ENCODE results near the gene DYNLRB1.
A peak's percentile ranks its signal among the peaks of the same experiment; 100 is the strongest.
"Not testable (repeated sequence)": the region's sequence is repeated elsewhere in the genome, so short reads cannot be mapped to it uniquely, and the experiment has no call there.

DYNLRB1 gene

DNA sequence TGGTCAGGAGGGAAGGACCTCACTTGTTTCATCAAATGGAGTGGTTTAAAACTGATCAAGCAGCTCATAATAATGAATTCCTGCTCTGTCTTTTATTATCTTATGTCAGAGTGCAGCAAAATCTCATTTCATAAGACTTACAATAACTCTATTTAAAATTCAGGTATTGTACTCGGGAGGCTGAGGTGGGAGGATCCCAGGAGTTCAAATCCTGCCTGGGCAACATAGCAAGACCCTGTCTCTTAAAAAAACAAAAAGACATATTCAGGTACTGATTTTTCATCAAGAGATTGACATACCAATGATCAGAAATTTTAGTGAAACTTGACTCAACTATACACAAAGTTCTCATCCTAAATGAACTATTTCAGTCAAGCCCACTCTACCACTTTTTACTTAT, 5.6 kb upstream of the DYNLRB1 start:
- DNase-seq (ENCODE audit: insufficient read length, low spot score) = no peak
- FAIRE-seq = no peak

DNA sequence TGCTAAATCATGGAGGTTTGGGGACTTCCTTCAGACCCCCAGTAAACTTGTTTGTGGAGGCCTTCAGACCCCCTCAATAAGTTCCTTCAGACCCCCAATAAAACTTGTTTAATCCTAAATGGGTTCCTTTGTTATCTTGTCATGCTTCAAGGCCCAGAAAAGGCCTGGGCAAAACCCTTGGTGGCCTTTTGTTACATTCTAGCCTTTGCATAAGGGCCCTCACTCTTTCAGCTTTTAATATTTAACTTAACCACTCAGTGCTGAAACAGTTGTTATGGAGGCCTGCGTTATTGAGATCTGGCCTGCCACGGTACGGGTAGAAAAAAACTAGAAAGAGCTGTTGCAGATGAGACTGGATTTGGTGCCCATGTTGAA, 4.3 kb upstream of the DYNLRB1 start:
- FAIRE-seq = no peak
- no peak for DNase-seq (ENCODE audit: insufficient read length, low spot score)

DNA sequence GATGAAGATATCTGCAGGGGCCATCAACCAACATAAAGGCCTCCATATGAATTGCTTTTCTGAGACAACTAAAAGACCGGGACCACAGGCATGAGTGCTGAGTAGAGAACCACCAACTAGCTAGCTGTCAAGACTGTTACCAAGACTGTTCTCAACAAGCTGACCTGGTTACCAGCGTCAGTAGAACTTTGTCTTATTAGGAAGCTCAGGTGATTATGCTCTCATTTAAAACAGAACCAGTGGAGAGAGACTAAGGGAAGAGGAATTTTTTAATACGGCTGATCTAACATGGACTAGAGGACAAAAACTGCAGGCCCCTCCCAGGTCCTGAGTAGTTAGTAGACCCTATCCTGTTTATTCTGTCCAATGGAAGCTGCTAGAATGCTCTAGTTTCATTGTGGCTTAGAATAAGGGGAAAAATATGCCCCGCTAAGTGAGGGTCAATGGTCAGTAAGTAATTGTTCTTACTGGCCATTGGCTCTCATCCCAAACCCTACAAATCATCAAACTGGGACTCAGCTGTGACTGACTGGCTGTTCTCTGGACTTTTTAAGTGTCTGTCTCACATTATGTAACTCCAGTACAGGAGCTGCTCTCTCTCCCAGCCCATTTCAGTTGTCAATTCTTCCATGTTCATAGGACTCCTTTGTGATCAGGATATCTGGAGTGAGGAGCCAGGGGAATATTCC, 3.8 kb upstream of the DYNLRB1 start:
- DNase-seq (ENCODE audit: insufficient read length, low spot score) = no peak
- FAIRE-seq = no peak

DNA sequence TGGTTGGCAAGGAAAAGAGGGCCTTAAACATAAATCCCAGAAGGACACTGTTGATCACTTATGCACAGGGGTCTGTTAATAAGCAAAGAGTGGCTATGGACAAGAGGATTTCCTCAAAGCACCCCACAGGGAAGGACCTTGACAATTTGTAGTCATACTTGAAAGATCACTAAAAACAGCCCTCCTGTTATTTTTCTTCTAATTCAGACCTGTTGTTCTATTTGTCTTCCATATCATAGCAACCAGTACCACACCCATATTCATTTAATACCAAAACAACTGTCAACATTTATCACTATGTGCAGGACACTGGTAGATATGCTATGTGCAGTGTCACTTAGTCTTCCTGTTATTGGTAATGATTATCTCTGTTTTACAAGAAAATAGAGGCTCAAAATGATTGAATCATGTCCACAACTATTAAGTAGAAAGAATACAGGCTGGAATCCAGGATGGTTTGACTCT, 3.2 kb upstream of the DYNLRB1 start:
- no peak for DNase-seq (ENCODE audit: insufficient read length, low spot score)
- no peak for FAIRE-seq

DNA sequence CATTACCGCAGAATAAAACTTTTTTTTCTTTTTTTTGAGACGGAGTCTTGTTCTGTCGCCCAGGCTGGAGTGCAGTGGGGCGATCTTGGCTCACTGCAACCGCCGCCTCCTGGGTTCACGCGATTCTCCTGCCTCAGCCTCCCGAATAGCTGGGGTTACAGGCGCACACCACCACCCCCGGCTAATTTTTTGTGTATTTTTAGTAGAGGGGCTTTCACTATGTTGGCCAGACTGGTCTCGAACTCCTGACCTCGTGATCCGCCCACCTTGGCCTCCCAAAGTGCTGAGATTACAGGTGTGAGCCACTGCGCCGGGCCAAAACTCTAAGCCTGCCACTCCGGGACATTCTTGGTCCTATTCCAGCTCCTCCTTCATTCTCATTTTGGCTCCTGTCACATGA, 2.2 kb upstream of the DYNLRB1 start:
- not testable (repeated sequence) for DNase-seq (ENCODE audit: insufficient read length, low spot score); FAIRE-seq

DNA sequence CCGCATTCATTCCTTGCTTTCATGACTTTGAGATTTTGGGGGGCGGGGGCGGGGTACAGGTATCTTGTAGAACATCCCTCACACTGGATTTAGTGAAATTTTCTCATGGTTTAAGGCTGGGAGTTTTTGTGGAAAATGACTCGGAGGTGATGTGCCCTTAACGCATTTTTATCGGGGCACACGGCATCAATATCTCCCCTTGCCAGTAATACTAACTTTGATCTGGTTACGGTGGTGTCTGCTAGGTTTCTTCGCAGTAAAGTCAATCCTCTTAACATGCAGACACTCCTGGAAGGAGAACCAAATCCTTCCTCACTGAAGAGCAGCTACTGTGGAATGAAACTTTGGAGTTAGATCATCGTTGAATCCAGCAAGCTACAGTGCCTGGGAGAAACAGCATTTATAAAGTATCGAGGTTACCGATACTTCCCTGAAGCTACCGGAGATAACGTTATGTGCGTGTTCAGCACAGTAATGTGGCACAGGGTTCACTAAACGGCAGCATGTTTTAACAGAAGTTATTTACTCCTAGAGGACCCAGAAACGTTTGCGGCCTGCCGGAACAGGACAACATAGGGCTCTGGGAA, 1.2 kb upstream of the DYNLRB1 start:
- peak; percentile 20 for DNase-seq (ENCODE audit: insufficient read length, low spot score)
- FAIRE-seq = peak; percentile 80

DNA sequence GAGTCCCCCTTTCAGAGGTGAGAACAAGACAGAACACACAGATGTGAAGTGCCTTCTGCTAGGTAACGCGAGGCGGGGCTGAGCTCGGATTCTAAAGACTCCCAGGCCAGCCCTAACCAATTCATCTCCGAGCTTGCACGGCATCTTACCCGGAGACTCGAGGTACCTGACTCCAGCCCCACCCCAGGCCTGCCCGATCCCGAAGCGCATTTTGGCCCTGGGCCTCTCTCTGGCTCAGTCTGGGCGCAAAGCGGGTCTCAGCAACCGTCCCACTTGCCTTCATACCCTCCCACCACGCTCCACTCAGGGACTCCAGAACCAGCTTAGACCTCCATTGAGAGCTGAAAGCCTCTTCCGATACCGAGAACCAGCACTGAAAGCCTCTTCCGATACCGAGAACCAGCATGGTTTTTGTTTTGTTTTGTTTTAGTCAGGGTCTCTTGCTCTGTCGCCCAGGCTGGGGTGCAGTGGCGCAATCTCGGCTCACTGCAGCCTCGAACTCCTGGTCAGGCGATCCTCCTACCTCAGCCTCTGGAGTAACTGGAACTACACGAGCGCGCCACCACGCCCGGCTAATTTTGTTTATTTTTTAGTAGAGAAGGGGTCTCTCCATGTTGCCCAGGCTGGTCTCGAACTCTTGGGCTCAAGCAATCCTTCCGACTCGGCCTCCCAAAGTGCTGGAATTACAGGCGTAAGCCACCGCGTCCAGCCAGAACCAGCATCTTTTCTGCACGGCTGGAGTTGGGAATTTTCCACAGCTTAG, 557 bp upstream of the DYNLRB1 start:
- FAIRE-seq = peak; percentile 13
- DNase-seq (ENCODE audit: insufficient read length, low spot score) = peak; percentile 67

DNA sequence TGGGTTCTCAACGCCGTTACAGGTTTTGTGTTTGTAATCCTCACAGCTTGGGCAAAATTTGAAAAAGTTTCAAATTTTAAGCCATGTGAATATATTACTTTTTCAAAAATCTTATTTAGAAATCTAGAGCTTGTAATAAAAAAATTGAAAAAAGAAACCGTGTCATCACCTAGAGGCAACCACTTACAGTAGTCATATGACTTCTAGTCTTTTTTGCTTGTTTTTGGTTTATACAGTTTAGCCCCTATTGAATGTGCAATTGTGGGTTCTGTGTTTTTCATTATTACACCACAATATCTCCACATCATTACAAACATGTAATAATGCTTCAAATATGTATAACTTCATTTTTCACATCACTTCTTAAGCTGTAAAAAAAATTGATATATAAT, 888 bp downstream of the DYNLRB1 start:
- FAIRE-seq (no peak), DNase-seq (ENCODE audit: insufficient read length, low spot score) (no peak)

DNA sequence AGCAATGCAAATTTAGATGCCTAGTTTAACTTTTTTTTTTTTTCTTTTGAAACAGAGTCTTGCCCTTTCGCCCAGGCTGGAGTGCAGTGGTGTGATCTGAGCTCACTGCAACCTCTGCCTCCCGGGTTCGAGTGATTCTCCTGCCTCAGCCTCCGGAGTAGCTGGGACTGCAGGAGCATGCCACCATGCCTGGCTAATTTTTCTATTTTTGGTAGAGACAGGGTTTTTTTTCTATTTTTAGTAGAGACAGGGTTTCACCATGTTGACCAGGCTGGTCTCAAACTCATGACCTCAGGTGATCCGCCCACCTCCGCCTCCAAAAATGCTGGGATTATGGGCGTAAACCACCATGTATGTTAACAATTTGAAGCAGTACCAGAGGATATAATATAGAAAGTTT, 2.6 kb downstream of the DYNLRB1 start:
- not testable (repeated sequence) for DNase-seq (ENCODE audit: insufficient read length, low spot score); FAIRE-seq

DNA sequence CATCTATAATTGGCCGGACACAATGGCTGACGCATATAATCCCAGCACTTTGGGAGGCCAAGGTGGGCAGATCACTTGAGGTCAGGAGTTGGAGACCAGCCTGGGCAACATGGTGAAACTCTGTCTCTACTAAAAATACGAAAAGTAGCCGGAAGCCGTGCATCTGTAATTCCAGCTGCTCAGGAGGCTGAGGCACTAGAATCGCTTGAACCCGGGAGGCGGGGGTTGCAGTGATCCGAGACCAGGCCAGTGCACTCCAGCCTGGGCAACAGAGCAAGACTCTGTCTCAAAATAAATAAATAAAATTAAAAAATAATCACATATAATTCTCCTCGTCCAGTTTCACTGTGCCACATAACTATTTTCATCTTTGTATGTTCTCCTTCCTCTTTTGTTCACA, 3.6 kb downstream of the DYNLRB1 start:
- FAIRE-seq; DNase-seq (ENCODE audit: insufficient read length, low spot score): not testable (repeated sequence)

DNA sequence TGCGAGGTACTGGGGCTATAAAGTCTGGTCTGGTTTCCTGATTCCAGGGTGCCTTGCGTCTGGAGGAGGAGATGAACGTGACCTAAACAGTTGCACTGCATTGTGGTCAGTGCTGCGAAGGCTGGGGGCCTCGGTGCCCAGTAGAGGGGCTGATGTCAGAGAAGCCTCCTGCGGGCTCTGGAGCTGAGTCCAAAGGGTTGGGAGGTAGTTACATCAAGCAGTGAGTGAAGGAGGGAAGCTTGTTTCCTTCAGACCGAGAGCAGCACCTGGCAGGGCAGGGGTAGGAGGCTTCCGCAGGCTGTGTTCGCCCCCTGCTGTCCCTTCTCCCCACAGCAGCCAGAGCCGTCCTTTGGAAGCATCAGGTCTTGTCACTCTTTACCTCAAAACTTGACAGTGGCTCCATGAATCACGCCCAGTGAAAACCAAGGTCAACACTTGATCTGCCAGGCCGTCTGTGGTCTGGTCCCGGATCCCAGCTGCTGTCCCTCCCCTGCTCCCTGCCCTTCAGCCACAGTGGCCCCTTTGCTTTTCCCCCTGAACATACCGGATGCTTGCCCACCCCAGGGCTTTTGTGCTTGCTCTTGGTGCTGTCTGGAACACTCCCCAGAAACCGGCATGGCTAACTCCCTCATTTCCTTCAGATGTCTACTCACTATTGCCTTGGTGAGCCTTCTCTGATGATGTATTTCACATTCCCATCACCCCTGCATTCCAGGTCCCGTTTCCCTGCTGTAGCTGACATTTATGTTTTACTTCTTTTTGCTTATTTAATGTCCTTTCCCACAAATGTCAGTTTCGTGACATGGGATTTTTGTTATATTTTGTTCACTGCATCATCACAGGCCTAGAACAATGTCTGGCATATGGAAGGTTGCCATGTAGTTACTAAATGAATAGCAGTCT, 7.0 kb downstream of the DYNLRB1 start:
- peak; percentile 63 for DNase-seq (ENCODE audit: insufficient read length, low spot score)
- FAIRE-seq = peak; percentile 89

DNA sequence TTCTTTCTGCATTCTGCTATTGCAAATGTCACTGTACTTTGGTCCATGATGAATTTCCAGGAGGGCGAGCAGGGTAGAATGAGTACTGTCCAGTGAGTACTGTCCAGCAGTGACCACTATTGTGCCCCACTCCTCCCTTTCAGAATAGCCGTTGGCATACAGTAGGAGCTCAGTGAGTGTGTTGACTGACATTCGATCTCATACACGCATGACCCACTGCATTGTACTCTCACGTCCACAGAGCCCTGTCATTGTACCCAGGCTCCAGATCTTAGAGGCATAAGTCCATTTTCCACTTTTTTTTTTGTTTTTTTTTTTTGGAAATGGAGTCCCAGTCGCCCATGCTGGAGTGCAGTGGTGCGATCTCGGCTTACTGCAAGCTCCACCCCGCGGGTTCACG, 8.2 kb downstream of the DYNLRB1 start:
- FAIRE-seq (no peak), DNase-seq (ENCODE audit: insufficient read length, low spot score) (no peak)

DNA sequence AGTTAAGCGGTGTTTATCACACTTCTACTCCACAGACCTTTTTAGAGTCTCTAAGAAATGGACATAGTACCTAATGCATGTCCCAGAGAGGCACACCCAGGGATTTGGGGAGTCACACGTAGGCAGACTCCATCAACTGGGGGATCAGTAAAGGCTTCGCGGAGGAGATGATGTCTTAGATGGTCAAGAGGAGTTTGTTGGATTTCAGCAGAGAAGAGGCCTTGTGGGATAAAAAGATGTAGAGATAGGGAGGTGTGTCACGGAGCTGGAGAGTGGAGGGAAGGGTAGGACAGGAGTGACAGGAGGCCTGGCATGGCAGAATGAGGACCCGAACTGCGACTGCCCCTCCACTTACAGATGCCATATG, 9.1 kb downstream of the DYNLRB1 start:
- DNase-seq (ENCODE audit: insufficient read length, low spot score) (no peak), FAIRE-seq (no peak)

DNA sequence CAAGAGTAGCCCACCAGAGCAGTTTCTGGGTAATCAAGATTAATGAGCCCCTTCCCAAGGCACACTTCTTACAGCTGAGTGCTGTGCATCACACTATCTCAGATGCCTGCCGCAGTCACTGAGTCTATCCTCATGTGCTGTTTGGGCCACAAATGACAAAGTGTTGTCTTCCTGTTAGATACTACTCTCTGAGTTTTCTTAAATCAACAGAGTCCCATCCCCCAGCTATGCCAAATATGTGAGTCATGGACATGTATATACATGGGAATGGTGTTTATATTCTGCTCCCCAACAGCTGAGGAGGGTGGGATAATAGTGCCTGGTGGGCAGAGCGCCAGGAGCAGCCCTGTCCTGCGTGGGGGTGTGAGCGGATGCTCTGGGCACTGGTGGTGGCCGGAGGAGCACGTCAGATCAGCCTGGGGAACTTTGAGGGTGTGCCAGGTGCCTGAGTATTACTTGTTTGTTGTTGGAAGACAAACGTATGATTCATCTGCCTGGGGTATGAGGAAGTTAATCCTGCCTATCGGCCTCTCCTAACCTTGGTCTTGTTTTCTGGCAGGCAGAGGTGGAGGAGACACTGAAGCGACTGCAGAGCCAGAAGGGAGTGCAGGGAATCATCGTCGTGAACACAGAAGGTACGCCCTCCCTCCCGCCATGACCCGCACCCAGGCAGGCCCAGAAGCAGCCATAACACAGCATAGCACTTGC, 9.6 kb downstream of the DYNLRB1 start:
- FAIRE-seq = peak; percentile 95
- DNase-seq (ENCODE audit: insufficient read length, low spot score) = peak; percentile 98

DNA sequence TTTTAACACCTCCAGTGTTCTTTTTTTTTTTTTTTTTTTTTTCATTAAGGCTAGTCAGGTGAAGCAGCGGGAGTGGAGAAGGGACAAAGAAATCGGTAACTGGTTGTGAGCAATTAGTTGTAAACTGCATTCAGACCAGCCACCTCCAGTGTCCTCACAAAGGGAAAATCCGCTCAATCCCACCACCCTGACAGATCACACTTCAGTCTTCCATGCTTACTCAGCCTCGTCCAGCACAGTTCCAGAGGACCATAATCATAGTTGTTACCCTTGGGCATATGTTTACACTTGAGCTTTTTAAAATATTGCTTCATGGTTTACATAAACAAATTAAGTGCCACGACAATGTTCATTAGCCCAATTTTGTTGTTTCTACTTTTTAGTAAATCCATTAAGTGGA, 10.2 kb downstream of the DYNLRB1 start:
- FAIRE-seq (no peak), DNase-seq (ENCODE audit: insufficient read length, low spot score) (no peak)

DNA sequence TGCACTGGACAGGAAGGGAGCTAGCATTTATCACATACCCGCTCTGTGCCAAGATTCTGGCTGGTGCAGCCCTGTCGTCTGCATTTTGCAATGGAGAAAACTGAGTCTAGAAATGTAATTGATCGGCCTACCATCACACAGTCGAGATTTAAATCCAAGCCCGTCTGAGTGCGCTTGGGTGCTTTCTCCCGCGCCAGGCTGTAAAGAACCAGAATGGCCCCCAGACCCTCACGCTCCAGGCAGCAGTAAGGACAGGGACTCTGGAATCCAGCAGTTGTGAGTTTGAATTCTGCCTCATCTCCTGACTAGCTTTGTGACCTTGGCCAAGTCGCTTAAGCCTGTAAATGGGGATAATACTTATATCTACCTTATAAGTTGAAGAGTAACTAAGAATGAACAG, 10.8 kb downstream of the DYNLRB1 start:
- FAIRE-seq (no peak), DNase-seq (ENCODE audit: insufficient read length, low spot score) (no peak)

DNA sequence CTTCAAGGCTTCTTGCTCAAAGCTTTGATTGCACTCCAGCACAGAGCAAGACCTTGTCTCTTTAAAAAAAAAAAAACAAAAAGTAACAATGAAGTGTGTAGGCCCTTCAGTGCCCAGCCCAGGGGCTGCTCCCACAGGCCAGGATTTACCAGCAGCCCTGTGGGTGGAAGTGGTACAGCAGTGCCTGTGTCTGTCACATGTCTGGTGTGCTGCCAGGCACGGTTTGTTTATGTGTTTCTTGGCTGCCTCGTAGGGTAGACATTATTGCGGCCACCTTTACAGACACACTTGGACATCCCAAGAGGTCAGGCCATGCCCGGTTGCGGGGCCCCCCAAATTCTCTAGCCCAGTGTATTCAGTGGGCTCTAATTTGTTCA, 12.7 kb downstream of the DYNLRB1 start:
- no peak for DNase-seq (ENCODE audit: insufficient read length, low spot score)
- no peak for FAIRE-seq

DNA sequence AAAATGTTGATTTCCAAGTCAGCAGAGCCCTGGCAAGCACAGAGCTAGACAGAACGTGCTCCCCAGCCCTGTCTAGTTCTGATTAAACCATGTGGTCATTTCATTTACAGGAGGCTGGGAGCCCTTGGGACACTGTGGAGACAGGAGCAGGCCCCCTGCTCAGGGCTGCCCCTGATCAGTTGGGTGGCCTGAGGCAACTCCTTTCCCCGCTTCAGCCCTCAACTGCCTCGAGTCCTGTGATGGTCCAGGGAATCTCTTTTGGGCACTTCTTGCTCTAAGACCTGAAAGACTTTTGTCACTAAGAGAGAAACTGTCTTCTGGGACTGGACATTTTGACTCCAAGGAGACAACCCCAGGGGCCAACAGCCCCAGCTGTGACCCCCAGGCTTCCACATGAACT, 13.5 kb downstream of the DYNLRB1 start:
- FAIRE-seq (no peak), DNase-seq (ENCODE audit: insufficient read length, low spot score) (no peak)

DNA sequence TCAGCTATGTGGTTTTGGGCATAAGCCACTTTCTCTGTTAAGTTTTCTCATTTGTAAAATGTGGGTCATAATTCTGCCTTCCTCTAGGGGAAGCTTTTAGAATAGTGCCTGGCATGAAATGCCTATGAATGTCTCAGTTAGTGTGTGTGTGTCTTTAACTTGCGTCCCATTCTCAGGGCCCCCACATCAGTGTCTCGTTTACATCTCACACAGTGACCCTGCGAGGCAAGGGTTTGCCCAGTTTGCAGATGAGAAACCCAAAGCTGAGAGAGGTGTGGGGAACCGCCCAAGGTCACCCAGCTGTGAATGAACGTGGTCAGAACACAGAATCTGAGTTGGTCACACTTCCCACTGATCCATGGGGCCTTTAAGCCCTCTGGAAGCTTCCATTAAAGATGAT, 14.1 kb downstream of the DYNLRB1 start:
- DNase-seq (ENCODE audit: insufficient read length, low spot score) = no peak
- no peak for FAIRE-seq

DNA sequence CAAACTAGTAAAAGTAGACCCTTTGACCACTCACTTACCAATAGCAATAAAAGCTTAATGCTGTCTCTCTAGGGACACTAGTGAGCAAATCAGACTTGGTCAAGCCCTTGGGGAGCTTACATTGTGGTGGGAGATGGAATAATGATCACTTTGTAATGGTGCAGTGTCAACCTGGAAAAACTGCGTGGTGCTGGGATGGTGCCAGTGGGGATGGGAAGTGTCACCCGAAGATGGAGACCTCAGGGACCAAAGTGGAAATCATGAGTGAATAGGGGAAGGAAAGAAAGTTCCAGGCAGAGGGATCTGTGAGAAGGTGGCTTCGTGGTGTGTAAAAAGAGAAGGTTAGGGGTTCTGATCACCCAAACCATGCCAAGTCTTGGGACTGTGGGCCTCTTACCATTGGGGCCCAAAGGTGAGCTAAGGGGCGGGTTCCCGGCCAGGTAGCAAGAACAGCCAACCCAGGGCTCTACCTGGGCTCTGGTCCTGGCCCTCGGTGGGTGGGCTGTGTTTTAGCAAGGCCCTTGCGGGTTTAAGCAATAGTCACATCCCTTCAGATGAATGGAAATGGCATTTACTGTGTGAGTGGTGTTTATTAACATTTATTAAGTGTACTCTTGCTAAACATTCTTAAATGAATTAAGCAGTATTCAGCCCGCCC, 15.5 kb downstream of the DYNLRB1 start:
- FAIRE-seq = no peak
- DNase-seq (ENCODE audit: insufficient read length, low spot score) = no peak
